ENCODE measurements around the gene PLEKHD1. TPM values are rescaled to one million over a fixed set of nuclear protein-coding genes. Genes with fewer than 3 reads are reported as not detected.

The PLEKHD1 gene
- total and polyA plus RNA-seq, 9 of the 15 experiments (the other 6 are each of a cell fraction or from before 2014, with no cell fraction given): not detected

DNA sequence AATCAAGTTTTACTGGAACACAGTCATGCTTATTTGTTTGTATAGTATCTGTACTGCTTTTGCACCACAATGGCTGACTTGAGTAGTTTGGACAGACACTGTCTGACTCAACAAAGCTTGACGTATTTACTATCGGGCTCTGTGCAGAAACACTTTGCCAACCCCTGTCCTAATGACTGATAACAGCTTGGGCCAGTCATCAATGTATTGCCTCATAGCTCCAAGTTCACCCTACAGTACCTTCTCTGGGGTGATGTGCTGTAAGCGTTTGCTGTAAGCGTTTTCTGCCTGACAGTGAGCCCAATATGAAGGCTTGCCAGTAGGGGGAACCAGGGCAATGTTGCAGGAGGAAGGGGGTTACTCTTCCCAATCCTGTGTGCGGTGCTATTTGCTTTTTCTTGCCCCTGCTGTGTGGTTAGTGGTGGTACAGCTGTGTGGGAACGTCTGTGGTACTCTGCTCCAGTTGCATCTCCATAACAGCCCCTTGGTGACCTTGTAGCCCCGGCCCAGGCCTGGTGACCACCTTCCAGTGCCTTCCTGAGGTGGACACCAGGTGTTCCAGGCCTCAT is 95.6 kb downstream of the PLEKHD1 start (continued):
- TF ChIP-seq, protein P1, sequence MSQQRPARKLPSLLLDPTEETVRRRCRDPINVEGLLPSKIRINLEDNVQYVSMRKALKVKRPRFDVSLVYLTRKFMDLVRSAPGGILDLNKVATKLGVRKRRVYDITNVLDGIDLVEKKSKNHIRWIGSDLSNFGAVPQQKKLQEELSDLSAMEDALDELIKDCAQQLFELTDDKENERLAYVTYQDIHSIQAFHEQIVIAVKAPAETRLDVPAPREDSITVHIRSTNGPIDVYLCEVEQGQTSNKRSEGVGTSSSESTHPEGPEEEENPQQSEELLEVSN (IDR thresholded peaks at IDR 0.05; ENCODE audit: borderline replicate concordance in 1 of 2, extremely low read depth in 1 of 2, insufficient read depth in 1 of 2, insufficient read length in 1 of 2, low read depth in 1 of 2, low read length in 1 of 2, poor library complexity in 1 of 2, severe bottlenecking in 1 of 2): no peak
- no peak for TF ChIP-seq ETV6 (IDR thresholded peaks at IDR 0.05; ENCODE audit: borderline replicate concordance in 1 of 2, low read depth in 2 of 2, low read length in 1 of 2)
- TF ChIP-seq ETV6 (CRISPR knock-in tag; IDR thresholded peaks at IDR 0.05; ENCODE audit: borderline replicate concordance): no peak
- peak; percentile 70 for TF ChIP-seq DPF2 (IDR thresholded peaks at IDR 0.05)
- no peak for TF ChIP-seq HDGF (IDR thresholded peaks at IDR 0.05)
- TF ChIP-seq, protein P2, sequence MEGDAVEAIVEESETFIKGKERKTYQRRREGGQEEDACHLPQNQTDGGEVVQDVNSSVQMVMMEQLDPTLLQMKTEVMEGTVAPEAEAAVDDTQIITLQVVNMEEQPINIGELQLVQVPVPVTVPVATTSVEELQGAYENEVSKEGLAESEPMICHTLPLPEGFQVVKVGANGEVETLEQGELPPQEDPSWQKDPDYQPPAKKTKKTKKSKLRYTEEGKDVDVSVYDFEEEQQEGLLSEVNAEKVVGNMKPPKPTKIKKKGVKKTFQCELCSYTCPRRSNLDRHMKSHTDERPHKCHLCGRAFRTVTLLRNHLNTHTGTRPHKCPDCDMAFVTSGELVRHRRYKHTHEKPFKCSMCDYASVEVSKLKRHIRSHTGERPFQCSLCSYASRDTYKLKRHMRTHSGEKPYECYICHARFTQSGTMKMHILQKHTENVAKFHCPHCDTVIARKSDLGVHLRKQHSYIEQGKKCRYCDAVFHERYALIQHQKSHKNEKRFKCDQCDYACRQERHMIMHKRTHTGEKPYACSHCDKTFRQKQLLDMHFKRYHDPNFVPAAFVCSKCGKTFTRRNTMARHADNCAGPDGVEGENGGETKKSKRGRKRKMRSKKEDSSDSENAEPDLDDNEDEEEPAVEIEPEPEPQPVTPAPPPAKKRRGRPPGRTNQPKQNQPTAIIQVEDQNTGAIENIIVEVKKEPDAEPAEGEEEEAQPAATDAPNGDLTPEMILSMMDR (IDR thresholded peaks at IDR 0.05 in 2 of 3, conservative IDR thresholded peaks at IDR 0.05 in 1 of 3; ENCODE audit: insufficient read depth in 2 of 3, low read depth in 1 of 3, low read length in 3 of 3): peak; percentile 77 to 94 (median 87)
- no peak for TF ChIP-seq PATZ1 (CRISPR knock-in tag; IDR thresholded peaks at IDR 0.05; ENCODE audit: borderline replicate concordance)
- no peak for TF ChIP-seq ELF1 (tag; IDR thresholded peaks at IDR 0.05)
- TF ChIP-seq ZC3H4 (CRISPR knock-in tag; IDR thresholded peaks at IDR 0.05; ENCODE audit: borderline replicate concordance): no peak
- no peak for TF ChIP-seq BRF1 (IDR thresholded peaks at IDR 0.05; ENCODE audit: borderline replicate concordance, extremely low read depth, insufficient read length)
- TF ChIP-seq NRF1 (conservative IDR thresholded peaks at IDR 0.05 in 1 of 2, IDR thresholded peaks at IDR 0.05 in 1 of 2): no peak
- peak; percentile 59; the same call in 1 of the 2 replicates for TF ChIP-seq TEAD4 (IDR thresholded peaks at IDR 0.05; ENCODE audit: low read length)
- TF ChIP-seq TEAD4 (CRISPR knock-in tag; IDR thresholded peaks at IDR 0.05; ENCODE audit: borderline replicate concordance): no peak
- no peak for TF ChIP-seq TEAD1 (CRISPR knock-in tag; IDR thresholded peaks at IDR 0.05)
- no peak for TF ChIP-seq SIN3A (IDR thresholded peaks at IDR 0.05; ENCODE audit: borderline replicate concordance in 2 of 2, control insufficient read depth in 1 of 2, low read depth in 2 of 2, low read length in 2 of 2)
- no peak for TF ChIP-seq ZNF184 (CRISPR knock-in tag; IDR thresholded peaks at IDR 0.05)
- no peak for TF ChIP-seq PHF8 (IDR thresholded peaks at IDR 0.05; ENCODE audit: borderline replicate concordance, low read length)
- TF ChIP-seq ZNF586 (CRISPR knock-in tag; conservative IDR thresholded peaks at IDR 0.05): no peak
- TF ChIP-seq RBM39 (optimal IDR thresholded peaks at IDR 0.05; ENCODE audit: low read depth, low read length): no peak
- TF ChIP-seq U2AF2 (optimal IDR thresholded peaks at IDR 0.05; ENCODE audit: low read depth, low read length): no peak
- no peak for TF ChIP-seq CREBBP (IDR thresholded peaks at IDR 0.05; ENCODE audit: low read depth, low read length)
- no peak for TF ChIP-seq NFIX (CRISPR knock-in tag; IDR thresholded peaks at IDR 0.05; ENCODE audit: low read depth)

All from K562 (cell line).